PC-3 (cell line): ENCODE data around the gene AIFM1. TPM values are rescaled to one million over a fixed set of nuclear protein-coding genes. Genes with fewer than 3 reads are reported as not detected.
A peak's percentile ranks its signal among the peaks of the same experiment; 100 is the strongest.

Experiments
- ATAC-seq: fragments of 200-7000 bp; cut with Tn5 transposase; 2 replicates; pipeline ENCODE4 v1.9.1; 2020; ENCODE audit warnings: mild to moderate bottlenecking, moderate library complexity
- BruUV-seq: library from RNA; stranded (reverse); fragments of 400-500 nt; replicated peaks from 2 replicates; lab custom pipeline; 2021; lab: Mats Ljungman, UMichigan
- CTCF ChIA-PET: fragments of 300-600 bp; sonication (Branson Sonifier 250); formaldehyde crosslinking; loops from one replicate; lab custom pipeline; 2022; ENCODE audit warnings: antibody characterized with exemption; lab: Charles Lee
- POLR2A ChIA-PET: fragments of 300-600 bp; sonication (Branson Sonifier 250); formaldehyde crosslinking; loops from one replicate; lab custom pipeline; 2022; ENCODE audit warnings: antibody characterized with exemption; ENCODE audit not compliant: unreplicated experiment; lab: Charles Lee
- DNase-seq: peaks from one replicate; pipeline ENCODE4 v3.0.0-alpha.2; 2015
- H2AFZ ChIP-seq: fragments of 300-600 bp; sonication (generic); 2 replicates; pipeline ENCODE4 v1.6.0; 2016; ENCODE audit warnings: antibody characterized with exemption, low read length
- H3F3A ChIP-seq: fragments of 300-600 bp; sonication (generic); one replicate; pipeline ENCODE4 v1.6.0; 2017; ENCODE audit warnings: antibody characterized with exemption, low read length, control low read depth, mild to moderate bottlenecking; ENCODE audit not compliant: unreplicated experiment
- H3K27ac ChIP-seq: fragments of 300-600 bp; sonication (generic); 2 replicates; pipeline ENCODE4 v1.5.1; 2016; ENCODE audit warnings: mild to moderate bottlenecking, low read length
- H3K27me3 ChIP-seq: fragments of 300-600 bp; sonication (generic); 2 replicates; pipeline ENCODE4 v1.6.1; 2016; ENCODE audit warnings: low read length, mixed read lengths
- H3K36me3 ChIP-seq: fragments of 300-600 bp; sonication (generic); 2 replicates; pipeline ENCODE4 v1.6.1; 2016; ENCODE audit warnings: low read depth, mixed run types, low read length, mixed read lengths
- H3K4me1 ChIP-seq: fragments of 300-600 bp; sonication (generic); 2 replicates; pipeline ENCODE4 v1.5.1; 2016; ENCODE audit warnings: low read length; ENCODE audit not compliant: insufficient read depth
- H3K4me2 ChIP-seq: fragments of 300-600 bp; sonication (generic); 2 replicates; pipeline ENCODE4 v1.6.0; 2016; ENCODE audit warnings: low read length
- H3K4me3 ChIP-seq: fragments of 300-600 bp; sonication (generic); 2 replicates; pipeline ENCODE4 v1.5.1; 2016; ENCODE audit warnings: mild to moderate bottlenecking, low read length, mixed read lengths
- H3K79me2 ChIP-seq: fragments of 300-600 bp; sonication (generic); 2 replicates; pipeline ENCODE4 v1.6.1; 2017; ENCODE audit warnings: low read length, mixed read lengths
- H3K9ac ChIP-seq: fragments of 300-600 bp; sonication (generic); 2 replicates; pipeline ENCODE4 v1.6.0; 2016; ENCODE audit warnings: mild to moderate bottlenecking, low read length
- H3K9me2 ChIP-seq: fragments of 300-600 bp; sonication (generic); replicated peaks from 2 replicates; pipeline ENCODE4 v1.6.1; 2016; ENCODE audit warnings: mixed run types, low read length, mixed read lengths
- H3K9me3 ChIP-seq: fragments of 300-600 bp; sonication (generic); 2 replicates; pipeline ENCODE4 v1.6.1; 2016; ENCODE audit warnings: low read length, mixed read lengths
- H4K20me1 ChIP-seq: fragments of 300-600 bp; sonication (generic); 2 replicates; pipeline ENCODE4 v1.6.1; 2016; ENCODE audit warnings: low read length, mixed read lengths
- EZH2 ChIP-seq: fragments of 300-600 bp; sonication (generic); IDR thresholded peaks from one replicate; pipeline ENCODE4 v1.6.1; 2017; ENCODE audit warnings: antibody characterized with exemption, mild to moderate bottlenecking, low read length; ENCODE audit not compliant: unreplicated experiment
- EZH2phosphoT487 ChIP-seq: fragments of 300-600 bp; sonication (generic); IDR thresholded peaks from 2 replicates; pipeline ENCODE4 v1.6.1; 2018; ENCODE audit warnings: mild to moderate bottlenecking, antibody characterized with exemption, low read length, borderline replicate concordance
- intact Hi-C: fragments of 100-400 bp; cut with micrococcal nuclease; formaldehyde crosslinking; loops from 2 replicates; pipeline ENCODE4 v1.9.0; 2023
- total RNA-seq: library from RNA; depleted of rRNA; stranded (reverse); fragments of >200 nt; gene quantifications from 2 replicates; pipeline ENCODE4 v1.2.3, GENCODE V29; 2014
- TF ChIP-seq, protein P1 (sequence below): fragments of 300-600 bp; sonication (generic); conservative IDR thresholded peaks from 2 replicates; pipeline ENCODE4 v1.5.1; 2017; ENCODE audit warnings: antibody characterized with exemption, low read depth, mild to moderate bottlenecking, low read length

Gene AIFM1
- total RNA-seq, 1 experiment from 2014 or later = 51.8 TPM

DNA sequence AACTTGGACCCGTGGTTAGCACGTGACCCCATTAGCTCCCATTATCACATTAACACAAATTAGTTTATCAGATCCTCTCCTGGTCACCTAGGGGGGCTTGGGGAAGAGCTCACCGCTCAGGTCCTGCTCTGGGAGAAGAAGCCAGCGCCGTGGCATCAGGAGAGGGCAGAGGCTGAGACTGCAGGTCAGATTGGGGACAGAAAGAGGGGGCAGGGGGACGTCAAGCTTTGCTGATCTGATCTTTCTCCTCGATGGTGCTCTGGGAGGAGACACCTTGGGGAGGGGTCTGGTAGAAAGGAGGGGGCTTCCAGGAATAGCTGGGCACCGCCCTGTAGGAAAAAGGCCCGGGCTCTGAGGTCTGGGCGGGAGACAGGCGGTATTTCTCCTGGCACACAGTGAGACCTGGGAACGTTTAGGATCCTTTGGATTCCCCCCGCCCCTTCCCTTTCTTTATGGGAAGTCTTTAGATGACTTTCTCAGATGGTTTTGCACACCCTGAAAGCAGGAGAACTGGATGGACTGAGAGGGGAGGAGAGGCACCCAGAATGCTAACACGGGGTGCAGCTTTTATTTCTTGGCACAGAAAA lies 46.2 kb downstream of the AIFM1 start:
- H3K79me2 ChIP-seq = no peaks in the 10 kb centered on the region
- H2AFZ ChIP-seq = no peak overlapping the region
- no peaks in the 10 kb centered on the region for H3K9me2 ChIP-seq
- no peaks in the 10 kb centered on the region for H3K9me3 ChIP-seq
- H3K36me3 ChIP-seq = no peaks in the 10 kb centered on the region
- ATAC-seq = no peak
- intact Hi-C loops = loop anchor here (10.0 kb wide), 1 partner anchor 45 kb away; the partner anchor contains the start of gene AIFM1
- DNase-seq = no peak
- no TSS peak for BruUV-seq
- H3K27ac ChIP-seq = peak overlapping the region; percentile 63; the same call in 1 of the 2 replicates
- no peaks in the 10 kb centered on the region for H4K20me1 ChIP-seq
- ChIA-PET POLR2A (no interaction called here), CTCF (no interaction called here)
- H3F3A ChIP-seq = no peaks in the 10 kb centered on the region
- H3K4me2 ChIP-seq = peak overlapping the region; percentile 70; the same call in 1 of the 2 replicates
- no peaks in the 10 kb centered on the region for H3K27me3 ChIP-seq
- no peak overlapping the region; the same call in 1 of the 2 replicates for H3K9ac ChIP-seq
- H3K4me1 ChIP-seq = peaks cover 33% of the 10 kb centered on the region
- H3K4me3 ChIP-seq = no peak overlapping the region
- TF ChIP-seq EZH2phosphoT487 (no peak), EZH2 (no peak)
- TF ChIP-seq, protein P1, sequence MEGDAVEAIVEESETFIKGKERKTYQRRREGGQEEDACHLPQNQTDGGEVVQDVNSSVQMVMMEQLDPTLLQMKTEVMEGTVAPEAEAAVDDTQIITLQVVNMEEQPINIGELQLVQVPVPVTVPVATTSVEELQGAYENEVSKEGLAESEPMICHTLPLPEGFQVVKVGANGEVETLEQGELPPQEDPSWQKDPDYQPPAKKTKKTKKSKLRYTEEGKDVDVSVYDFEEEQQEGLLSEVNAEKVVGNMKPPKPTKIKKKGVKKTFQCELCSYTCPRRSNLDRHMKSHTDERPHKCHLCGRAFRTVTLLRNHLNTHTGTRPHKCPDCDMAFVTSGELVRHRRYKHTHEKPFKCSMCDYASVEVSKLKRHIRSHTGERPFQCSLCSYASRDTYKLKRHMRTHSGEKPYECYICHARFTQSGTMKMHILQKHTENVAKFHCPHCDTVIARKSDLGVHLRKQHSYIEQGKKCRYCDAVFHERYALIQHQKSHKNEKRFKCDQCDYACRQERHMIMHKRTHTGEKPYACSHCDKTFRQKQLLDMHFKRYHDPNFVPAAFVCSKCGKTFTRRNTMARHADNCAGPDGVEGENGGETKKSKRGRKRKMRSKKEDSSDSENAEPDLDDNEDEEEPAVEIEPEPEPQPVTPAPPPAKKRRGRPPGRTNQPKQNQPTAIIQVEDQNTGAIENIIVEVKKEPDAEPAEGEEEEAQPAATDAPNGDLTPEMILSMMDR = no peak

GRCh38 chrX:130118441-130119311 lies 47.0 kb downstream of the AIFM1 start:
- BruUV-seq = no TSS peak
- Histone ChIP-seq H3F3A (no peaks in the 10 kb centered on the region), H3K27ac (peak overlapping the region; percentile 63), H3K79me2 (no peaks in the 10 kb centered on the region), H3K27me3 (no peaks in the 10 kb centered on the region), H2AFZ (no peak overlapping the region), H3K9me3 (no peaks in the 10 kb centered on the region), H4K20me1 (no peaks in the 10 kb centered on the region), H3K9me2 (no peaks in the 10 kb centered on the region), H3K36me3 (no peaks in the 10 kb centered on the region), H3K4me1 (peaks cover 40% of the 10 kb centered on the region), H3K9ac (peak overlapping the region; percentile 18; the same call in 1 of the 2 replicates), H3K4me2 (peak overlapping the region; percentile 70), H3K4me3 (no peak overlapping the region)
- TF ChIP-seq, protein P1 = no peak
- TF ChIP-seq EZH2 (no peak), EZH2phosphoT487 (no peak)
- CTCF ChIA-PET = no interaction called here
- ATAC-seq (peak; percentile 49), DNase-seq (peak; percentile 77)
- POLR2A ChIA-PET = no interaction called here
- intact Hi-C loops = loop anchor here (10.0 kb wide), 1 partner anchor 46 kb away; the partner anchor contains the start of gene AIFM1
